DMS153 treated with DMSO at 0.1 percent for 48 hours (cell line): Measurements from ENCODE around the gene DOCK6.

Experiments
- DNase-seq: peaks from one replicate; lab custom pipeline; 2025; ENCODE audit not compliant: unreplicated experiment; lab: John Stamatoyannopoulos, UW

The DOCK6 gene

DNA sequence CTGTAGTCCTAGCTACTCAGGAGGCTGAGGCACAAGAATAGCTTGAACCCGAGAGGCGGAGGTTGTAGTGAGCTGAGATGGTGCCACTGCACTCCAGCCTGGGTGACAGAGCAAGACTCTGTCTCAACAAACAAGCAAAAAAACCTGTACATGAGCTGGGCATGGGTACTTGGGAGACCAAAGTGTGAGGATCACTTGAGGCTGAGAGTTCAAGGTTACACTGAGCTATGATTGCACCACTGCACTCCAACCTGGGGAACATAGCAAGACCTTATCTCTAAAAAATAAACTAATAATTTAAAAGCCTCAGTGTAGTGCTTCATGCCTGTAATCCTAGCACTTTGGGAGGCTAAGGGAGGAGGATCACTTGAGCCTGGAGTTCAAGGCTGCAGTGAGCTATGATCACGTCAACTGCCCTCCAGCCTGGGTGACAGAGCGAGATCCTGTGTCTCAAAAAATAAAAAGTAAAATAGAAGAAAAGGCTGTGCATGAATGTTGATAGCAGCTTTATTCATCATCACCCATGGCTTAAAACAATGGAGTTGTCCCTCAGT is 12.3 kb upstream of the DOCK6 start:
- DNase-seq = no peak

DNA sequence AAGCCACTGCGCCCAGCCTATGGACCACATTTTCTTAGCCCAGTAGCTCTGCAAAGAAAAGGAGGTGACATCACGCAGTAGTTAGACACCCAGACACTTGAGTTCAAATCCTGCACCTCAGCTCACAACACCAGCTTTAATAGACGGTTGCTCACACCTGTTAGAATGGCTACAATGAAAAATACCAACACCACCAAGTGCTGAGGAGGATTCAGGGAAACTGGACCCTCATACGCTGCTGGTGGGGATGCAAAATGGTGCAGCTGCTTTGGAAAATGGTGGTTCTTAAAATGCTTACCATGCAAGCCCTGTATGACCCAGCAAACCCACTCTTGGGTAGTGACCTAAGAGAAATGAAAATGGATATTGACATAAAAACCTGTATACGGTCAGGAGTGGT is 11.7 kb upstream of the DOCK6 start:
- DNase-seq = no peak

DNA sequence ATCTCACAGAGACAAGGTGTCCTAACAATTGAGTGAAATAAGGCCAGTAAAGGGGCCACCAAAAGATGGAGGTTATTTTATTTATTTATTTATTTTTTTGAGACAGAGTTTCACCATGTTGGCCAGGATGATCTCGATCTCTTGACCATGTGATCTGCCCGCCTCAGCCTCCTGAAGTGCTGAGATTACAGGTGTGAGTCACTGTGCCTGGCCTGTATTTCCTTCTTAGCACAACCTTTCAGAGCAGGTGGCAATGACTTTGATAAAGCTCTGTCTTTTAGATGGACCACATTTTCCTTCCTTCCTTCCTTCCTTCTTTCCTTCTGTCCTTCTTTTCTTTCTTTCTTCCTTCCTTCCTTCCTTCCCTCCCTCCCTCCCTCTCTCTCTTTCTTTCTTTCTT is 11.0 kb upstream of the DOCK6 start:
- no peak for DNase-seq

DNA sequence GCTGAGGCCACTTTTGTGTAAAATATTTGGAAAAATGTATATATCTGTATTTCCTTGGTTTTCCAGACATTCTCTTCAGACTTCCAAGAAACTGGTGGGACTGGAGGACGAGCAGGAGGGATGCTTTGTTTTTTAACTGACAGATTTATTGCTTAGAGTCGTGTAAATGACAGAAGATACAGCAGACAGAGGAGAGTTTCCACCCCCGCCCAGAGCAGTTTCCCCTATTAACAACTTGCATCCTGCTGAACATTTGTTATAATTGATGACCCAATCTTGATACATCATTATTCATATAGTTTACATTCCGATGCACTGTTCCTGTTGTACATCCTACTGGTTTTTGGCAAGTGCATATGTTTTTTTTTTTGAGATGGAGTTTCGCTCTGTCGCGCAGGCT is 7.1 kb upstream of the DOCK6 start:
- DNase-seq = no peak

DNA sequence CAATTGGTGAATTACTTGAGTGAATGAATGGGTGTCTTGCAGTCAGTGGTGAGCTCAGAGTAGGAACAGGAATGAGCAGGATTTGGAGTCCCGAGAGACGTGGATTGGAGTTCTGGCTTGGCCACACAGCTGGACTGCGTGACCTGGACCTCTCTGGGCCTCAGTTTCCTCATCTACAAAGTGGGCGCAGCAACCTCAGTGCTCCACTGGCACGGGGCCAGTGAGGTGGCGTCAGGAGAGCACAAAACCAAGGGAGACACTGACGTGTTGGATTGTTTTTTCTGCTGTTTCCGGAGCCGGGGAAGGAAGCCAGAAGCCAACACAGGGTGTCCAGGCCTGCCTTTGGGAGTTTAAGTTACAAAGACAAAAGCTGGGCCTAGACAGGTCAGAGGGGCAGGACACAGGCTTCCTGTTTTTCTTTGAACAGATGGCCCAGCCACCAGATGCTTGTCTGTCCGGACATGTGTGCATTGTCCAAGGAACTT is 6.5 kb upstream of the DOCK6 start:
- peak; percentile 8 for DNase-seq

DNA sequence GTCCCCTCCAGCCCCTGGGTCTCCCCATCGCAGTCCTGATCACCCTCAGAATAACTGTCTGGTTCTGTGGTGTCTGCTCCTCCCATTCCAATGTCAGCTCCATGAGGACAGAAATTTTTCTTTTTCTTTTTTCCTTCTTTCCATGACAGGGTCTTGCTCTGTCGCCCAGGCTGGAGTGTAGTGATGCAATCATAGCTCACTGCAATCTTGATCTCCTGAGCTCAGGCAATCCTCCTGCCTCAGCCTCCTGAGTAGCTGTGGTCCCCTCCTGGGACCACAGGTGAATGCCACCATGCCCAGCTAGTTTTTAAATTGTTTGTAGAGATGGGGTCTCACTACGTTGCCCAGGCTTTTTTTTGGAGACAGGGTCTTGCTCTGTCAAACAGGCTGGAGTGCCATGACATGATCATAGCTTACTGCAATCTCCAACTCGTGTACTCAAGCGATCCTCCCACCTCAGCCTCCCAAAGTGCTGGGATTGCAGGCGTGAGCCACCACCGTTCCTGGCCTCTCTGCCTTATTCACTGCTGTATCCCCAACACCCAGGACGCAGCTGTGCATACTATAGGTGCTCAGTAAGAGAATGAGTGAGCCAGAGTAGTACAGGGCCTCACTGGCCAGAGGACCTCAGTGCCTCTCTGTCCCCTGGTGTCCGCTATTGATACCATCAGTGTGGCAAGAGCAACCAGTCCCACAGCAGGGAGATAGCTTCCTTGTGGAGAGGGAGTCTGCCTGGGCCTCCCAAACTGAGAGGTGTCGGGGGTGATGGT is 5.2 kb upstream of the DOCK6 start:
- DNase-seq = no peak

DNA sequence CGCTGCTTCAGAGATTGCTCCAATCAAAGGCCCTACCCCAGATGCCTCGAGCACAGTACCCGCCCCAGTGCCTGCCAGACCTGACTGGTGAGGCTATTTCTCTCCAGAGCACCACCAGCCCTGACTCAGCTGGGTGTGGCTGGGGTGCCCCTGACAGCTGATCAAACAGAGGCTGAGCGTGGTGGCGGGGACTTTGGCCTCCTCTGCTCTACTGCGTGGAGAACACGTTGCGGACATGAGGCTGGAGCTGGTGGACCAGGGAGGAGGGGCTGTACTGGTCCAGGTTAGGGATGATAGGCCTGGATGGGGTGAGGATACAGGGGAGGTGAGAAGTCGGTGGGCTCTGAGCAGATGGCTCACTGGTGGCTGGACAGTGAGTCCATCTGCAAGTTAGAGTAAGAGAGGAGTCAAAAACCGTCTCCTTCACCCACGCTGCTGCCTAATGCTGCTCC is 3.5 kb upstream of the DOCK6 start:
- peak; percentile 54 for DNase-seq

DNA sequence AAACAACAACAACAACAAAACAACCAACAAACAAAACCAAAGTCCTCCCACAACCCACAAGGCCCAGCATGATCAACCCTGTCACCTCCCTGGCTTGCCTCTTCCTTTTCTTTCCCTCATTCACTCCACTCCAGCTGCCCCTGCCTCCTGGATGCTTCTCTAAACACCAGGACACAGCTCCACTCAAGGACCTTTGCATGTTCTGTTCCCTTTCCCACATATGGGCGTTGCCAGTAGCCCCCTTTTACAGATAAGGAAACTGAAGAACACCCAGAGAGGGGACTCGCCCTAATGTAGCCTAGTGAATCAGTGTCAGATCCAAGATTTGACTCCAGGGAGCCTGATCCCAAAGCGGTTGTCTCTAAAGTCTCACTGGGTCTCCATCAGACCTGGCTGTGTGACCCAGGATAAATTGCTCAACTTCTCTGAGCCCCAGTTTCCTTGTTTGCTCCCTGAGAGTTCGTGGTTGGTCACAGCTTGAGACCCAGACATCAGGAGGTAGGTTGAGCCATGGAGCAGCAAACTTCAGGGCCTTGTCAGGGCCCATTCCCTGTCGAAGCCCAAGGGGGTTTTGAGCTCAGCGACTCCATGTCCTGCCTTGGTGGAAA is 3.0 kb upstream of the DOCK6 start:
- DNase-seq = no peak

DNA sequence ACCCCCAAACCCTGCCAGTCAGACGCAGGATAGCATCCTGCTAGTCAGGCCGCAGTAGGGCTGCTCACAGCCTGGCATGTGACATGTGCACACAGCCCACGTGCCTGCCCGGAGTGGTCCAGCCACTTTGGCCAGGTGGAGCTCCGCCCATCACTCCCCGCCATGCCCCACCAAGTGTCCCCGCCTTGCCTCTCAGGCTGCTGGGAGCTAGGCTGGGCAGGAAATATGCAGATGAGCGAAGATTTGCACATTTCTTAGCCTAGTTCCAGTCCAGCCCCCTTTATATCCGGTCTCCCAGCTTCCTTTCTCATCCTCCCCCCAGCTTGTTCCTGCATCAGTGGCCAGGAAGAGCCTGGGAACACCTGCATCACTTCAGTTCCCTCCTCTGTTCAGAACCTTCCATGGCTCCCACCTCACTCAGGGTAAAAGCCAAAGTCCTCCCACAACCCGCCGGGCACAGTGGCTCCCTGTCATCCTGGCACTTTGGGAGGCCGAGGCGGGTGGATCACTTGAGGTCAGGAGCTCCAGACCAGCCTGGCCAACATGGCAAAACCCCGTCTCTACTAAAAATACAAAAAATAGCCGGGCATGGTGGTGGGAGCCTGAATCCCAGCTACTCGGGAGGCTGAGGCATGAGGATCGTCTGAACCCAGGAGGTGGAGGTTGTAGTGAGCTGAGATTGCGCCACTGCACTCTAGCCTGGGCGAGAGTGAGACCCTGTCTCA is 2.3 kb upstream of the DOCK6 start:
- peak; percentile 15 for DNase-seq

DNA sequence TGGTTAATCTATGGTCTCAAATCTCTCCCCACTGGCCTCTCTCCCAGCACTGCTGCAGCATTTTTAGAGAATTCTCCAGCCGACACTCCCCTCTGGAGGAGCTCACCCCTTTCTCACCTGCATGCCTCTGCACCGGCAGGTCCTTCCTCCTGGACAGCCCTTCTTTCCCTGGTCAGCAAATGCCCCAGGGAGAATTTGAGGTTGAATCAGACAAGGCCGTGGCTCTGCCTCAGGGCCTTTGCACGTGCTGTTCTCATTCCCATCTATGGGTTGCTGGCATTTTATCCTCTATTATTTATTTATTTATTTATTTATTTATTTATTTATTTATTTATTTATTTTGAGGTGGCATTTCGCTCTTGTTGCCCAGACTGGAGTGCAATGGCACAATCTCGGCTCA is 1.4 kb upstream of the DOCK6 start:
- no peak for DNase-seq

DNA sequence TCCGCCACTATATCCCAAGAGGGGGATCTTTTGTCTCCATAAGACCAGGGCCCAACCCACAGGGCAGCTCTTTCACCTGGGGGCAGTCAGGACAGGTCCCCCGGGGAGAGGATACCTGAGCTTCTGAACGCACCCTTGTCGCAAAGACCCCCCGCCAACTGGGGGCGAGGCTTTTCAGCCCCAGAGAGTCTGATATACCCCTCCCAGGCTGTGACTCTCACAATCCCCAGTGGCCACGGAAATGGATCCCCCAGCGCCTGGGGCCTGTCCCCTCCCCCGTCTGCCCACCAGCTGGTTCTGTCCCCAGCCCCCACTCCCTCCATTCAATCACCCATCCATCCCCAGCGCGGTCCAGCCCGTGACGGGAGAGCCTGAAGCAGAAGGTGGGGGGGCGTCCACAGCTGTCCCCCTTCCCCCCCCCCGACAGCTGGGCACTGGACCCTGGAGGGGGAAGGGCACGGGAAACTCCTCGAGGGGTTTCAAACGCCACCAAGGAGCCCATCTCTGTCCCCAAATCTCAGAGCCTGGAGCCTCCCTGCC is 823 bp downstream of the DOCK6 start:
- DNase-seq = no peak

DNA sequence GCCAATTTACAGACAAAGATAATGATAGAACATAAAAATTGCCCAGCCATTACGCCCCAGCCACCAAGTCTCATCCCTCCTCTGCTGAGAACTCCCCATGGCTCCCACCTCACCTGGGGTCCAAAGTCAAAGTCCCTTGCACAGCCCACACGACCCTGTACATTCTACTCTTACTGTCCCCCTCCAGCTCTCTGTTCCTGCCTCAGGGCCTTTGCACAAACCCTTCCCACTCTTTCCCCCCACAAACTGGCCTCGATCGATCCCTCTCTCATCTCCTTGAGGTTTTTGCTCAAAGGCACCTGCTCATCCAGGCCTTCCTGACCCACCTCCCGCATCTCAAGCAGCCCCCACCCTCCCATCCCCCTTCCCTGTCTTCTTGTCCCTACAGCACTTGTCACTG is 1.3 kb downstream of the DOCK6 start:
- no peak for DNase-seq

DNA sequence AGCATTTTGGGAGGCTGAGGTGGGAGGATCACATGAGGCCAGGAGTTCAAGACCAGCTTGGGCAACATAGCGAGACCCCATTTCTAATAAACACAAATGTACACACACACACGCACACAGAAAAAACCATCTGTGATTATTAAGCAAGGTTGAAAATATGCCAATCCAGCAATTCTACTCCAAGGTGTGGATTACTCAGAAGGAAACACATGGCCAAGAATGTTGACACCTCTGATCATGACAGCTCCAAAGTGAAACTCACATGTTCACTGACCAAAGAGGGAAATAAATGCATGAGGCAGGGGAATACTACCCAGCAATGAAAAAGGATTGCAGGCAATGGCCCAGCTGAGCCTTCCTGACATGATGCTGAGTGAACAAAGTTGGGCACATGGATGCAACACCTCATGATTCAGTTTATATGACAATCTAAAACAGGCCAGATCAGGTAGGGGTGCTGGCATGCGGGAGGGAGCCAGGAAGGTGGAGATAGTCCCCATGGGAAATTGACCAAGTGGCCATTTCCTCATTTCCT is 4.4 kb downstream of the DOCK6 start:
- DNase-seq = no peak

DNA sequence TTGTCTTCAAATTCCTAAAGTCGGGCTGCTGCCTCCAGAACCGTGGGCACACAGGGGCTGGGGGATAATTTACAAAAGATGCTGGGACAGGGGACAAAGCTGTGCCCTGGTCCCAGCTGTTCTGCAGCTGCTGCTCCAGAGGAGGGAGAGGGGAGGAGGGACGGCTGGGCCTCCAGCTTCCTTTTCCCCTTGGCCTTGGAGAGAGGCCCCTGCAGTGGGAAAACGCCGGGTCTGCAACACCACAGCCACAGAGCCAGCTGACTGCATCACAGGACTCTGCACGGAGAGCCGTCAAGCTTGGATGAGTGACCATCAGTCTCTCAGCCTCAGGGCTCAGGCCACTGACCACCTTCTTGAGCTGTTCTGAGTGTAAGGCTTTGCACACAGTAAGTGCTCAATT is 6.1 kb downstream of the DOCK6 start:
- no peak for DNase-seq

DNA sequence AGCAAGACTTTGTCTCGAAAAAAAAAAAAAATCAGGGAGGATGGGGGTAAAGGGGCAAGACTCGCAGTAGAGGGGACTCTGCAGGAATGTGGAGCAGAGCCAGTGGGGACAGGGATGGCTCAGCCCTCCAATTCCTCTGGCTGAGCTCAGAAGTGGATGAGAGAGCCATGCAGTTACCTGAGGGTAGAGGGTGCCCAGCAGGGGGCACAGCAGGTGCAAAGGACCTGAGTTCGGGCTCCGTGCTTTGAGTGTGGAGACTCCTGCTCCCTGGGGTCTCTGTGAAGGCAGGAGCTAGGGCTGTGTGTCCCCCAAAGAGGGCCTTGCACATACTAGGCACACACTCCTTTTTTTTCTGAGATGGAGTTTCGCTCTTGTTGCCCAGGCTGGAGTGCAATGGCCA is 7.7 kb downstream of the DOCK6 start:
- no peak for DNase-seq

DNA sequence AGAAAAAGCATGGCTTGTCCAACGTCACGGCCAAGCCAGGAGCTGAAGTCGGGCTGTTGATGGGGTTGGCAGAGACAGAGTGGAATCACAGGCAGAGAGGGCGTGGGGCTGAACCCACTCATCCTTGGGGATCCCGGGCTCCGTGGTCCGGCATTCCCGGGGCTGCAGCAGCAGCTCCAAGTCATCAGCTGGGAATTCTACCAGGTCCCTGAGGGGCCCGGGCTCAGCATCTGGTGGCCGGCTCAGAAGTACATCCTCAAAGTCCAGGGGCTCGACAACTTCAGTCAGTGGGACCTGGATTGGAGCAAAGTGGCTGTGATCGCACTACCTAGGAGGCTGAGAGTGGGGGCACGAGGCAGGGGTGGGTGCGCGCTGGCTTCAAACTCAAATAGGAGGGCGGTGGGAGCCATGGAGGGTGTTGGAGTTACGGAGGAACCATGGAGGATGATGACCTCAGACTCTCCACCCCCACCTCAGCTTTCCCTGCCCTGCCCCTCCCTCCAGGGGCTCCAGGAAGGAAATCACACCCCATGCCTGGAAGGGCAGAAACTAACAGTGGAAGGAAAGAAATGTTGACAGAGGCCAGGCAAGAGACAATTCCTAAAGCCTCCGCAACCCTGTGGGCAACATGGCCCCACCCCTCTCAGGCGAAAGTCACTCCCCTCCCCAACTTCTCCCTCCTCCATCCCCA is 9.5 kb downstream of the DOCK6 start:
- no peak for DNase-seq

DNA sequence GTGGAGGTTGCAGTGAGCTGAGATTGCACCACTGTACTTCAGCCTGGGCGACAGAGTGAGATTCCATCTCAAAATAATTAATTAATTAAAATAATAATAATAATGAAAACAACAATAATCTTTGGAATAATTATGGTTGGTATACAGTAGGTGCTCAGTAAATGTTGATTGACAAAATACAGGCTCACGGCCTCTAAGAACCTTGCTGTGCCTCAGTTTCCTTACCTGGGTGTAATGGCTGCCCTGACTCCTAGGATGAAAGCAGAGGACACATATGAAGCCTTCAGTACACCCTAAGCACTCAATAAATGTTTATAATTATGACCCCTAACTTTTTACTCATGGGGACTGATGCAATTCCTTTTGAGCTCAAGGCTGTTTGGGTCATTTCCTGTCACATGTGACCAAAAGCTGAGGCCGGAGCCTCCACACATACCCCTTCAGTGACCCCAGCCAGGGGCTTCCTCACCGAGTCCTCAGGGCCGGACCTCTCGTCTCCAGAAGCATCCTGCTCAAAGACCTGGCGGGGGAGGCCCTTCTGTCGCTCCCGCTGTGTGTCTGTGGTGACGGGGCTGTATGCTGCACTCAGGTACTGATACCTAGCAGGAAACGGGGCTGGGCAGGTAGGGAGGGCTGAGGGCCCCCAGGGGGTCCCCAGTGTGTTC is 10.5 kb downstream of the DOCK6 start:
- DNase-seq = no peak

DNA sequence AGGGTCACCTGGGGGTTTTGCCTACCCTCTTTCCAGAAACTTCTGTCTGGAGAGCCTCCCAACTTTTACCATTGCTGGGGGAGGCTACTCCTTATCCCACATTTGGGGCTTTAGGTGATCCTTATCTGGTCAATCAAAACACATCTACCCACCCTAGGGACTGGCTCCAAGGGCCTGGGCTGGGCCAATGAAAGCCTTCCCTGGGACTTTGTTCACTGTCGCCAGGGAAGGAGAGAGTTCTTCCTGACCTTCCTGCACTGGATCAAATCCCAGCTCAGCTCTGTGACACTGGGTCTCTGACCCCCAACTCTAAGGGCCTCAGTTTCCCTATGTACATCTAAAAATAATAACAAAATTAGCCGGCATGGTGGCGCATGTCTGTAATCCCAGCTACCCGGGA is 11.1 kb downstream of the DOCK6 start:
- DNase-seq = no peak

DNA sequence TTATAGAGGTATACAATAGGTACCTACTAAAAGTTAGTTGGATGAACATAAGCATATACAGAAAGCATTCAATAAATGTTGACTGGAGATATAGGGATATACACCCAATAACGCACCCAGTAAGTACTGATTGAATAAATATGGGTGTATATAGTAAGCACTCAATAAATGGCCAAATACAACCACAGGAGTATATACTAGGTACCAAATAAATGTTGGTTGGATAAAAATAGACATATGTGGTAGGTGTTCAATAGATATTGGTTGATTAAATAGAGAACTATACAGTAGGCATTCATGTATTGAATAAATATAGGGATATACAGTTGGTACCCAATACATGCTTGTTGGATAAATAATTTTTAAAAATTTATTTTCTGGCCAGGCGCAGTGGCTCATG is 13.5 kb downstream of the DOCK6 start:
- no peak for DNase-seq

DNA sequence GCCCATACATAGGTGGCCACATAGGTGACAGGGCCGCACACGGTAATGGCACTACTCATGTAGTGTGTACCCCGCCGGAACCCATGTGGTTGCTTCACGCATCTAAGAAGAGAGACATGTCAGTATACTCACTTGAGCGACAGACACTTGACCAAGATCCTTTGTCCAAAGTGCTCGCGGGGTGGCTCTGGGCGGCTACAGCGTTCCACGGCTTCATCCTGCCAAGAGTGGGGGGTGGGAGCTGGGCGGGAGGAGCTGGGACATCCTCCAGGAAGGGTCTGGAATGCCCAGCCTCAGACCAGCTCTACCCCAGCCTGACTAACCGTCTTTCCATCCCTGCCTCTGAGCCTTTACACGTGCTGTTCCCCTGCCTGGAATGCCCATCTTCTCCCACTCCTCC is 14.4 kb downstream of the DOCK6 start:
- DNase-seq = no peak
